Body of pancreas (tissue), 4 donors: ENCODE measurements around the gene SYCP2. TPM values are rescaled to one million over a fixed set of nuclear protein-coding genes. Genes with fewer than 3 reads are reported as not detected.
A peak's percentile ranks its signal among the peaks of the same experiment; 100 is the strongest.

Experiments
- ATAC-seq: fragments of 150-250 bp; one replicate; pipeline ENCODE4 v1.9.1; 2016
- DNase-seq, 4 donors: peaks; one replicate each; pipeline ENCODE4 v3.0.0-alpha.2; 2019
- H3K27ac ChIP-seq, 4 donors: fragments of 200-600 bp; sonication (generic); 1 replicate in 3 of 4; 2 replicates in 1 of 4; pipeline versions ENCODE4 v1.5.1 to v1.6.1; 2016 to 2019; ENCODE audit warnings: mild to moderate bottlenecking in 1 of 4, mixed read lengths in 1 of 4, moderate library complexity in 1 of 4
- H3K27me3 ChIP-seq, 2 donors: fragments of 200-600 bp; sonication (generic); one replicate each; pipeline ENCODE4 v1.6.0; 2016; ENCODE audit warnings: mild to moderate bottlenecking in 1 of 2
- H3K36me3 ChIP-seq, 2 donors: fragments of 200-600 bp; sonication (generic); replicated peaks in 1 of 2; 2 replicates each; pipeline ENCODE4 v1.5.1; 2016; ENCODE audit warnings: low read depth in 2 of 2; ENCODE audit not compliant: insufficient read depth in 1 of 2
- H3K4me1 ChIP-seq: fragments of 200-600 bp; sonication (generic); one replicate; pipeline ENCODE4 v1.6.0; 2016
- H3K4me3 ChIP-seq, 2 donors: fragments of 200-600 bp; sonication (generic); 1 replicate in 1 of 2; 2 replicates in 1 of 2; pipeline ENCODE4 v1.5.1; 2016 to 2019
- H3K9me3 ChIP-seq, 3 donors: fragments of 200-600 bp; sonication (generic); 1 replicate in 2 of 3; 2 replicates in 1 of 3; pipeline ENCODE4 v1.5.1; 2016
- POLR2A ChIP-seq, 3 donors: fragments of 450-650 bp; IDR thresholded peaks; one replicate each; pipeline ENCODE4 v1.6.1; 2016; ENCODE audit warnings: antibody characterized with exemption in 3 of 3, mild to moderate bottlenecking in 2 of 3
- WGBS, 2 donors: methylation state at CpG; one replicate each; pipeline ENCODE4 v1.1.5; 2017; 5-methylcytosine and 5-hydroxymethylcytosine counted together
- intact Hi-C: fragments of 100-400 bp; cut with DNase I; formaldehyde crosslinking; loops from one replicate; pipeline ENCODE4 v1.15.1; 2023
- total RNA-seq, 2 donors: library from RNA; depleted of rRNA; stranded (reverse); fragments of >200 nt; gene quantifications; one replicate each; pipeline ENCODE4 v1.1.0, GENCODE V29; 2016
- TF ChIP-seq, protein P1 (sequence below), 7 experiments: fragments of 450-650 bp in 4 of 7; fragments of 200-600 bp in 3 of 7; sonication (generic) in 3 of 7; IDR thresholded peaks; one replicate each; pipeline ENCODE4 v1.5.1; 2016 to 2019; ENCODE audit warnings: antibody characterized with exemption in 7 of 7

The SYCP2 gene
- total RNA-seq, 2 donors from 2014 or later, result 3.6 to 15.3 TPM

DNA sequence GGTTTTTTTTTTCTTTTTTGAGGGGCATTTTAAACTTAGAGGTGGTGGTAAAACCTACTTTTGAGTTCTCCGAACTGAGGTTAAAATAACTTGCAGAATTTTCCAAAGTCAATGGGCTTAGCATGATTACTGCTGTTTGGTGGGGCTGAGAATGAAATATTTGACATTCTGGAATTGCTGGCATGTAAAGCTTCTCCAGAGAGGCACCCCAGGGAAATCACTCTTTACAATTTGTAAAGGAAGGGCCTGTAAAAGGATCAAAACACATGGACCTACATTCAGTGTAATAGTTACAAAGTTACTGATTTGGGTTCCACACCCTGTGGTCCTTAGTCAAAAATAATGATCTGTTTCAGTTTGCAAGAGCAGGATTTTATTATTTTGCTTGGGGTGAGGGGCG, 12.3 kb upstream of the SYCP2 start:
- intact Hi-C loops, result no loop called here
- no peak for DNase-seq
- peaks cover 12% of the 10 kb centered on the region for H3K4me1 ChIP-seq
- H3K27me3 ChIP-seq, result no peaks in the 10 kb centered on the region
- H3K4me3 ChIP-seq, result no peak overlapping the region
- H3K9me3 ChIP-seq, result no peaks in the 10 kb centered on the region
- TF ChIP-seq POLR2A (IDR thresholded peaks at IDR 0.05), result no peak
- TF ChIP-seq, protein P1, sequence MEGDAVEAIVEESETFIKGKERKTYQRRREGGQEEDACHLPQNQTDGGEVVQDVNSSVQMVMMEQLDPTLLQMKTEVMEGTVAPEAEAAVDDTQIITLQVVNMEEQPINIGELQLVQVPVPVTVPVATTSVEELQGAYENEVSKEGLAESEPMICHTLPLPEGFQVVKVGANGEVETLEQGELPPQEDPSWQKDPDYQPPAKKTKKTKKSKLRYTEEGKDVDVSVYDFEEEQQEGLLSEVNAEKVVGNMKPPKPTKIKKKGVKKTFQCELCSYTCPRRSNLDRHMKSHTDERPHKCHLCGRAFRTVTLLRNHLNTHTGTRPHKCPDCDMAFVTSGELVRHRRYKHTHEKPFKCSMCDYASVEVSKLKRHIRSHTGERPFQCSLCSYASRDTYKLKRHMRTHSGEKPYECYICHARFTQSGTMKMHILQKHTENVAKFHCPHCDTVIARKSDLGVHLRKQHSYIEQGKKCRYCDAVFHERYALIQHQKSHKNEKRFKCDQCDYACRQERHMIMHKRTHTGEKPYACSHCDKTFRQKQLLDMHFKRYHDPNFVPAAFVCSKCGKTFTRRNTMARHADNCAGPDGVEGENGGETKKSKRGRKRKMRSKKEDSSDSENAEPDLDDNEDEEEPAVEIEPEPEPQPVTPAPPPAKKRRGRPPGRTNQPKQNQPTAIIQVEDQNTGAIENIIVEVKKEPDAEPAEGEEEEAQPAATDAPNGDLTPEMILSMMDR (IDR thresholded peaks at IDR 0.05), result no peak
- H3K27ac ChIP-seq, result no peak overlapping the region
- 77 to 82% methylated on average over 2 of the region's 2 CpGs for WGBS, 2 donors
- no peak for ATAC-seq
- peaks cover 2 to 5% of the 10 kb centered on the region in 2 donors for H3K36me3 ChIP-seq

GRCh38 chr20:59945175-59945574, 11.7 kb upstream of the SYCP2 start:
- 73 to 76% methylated on average over 3 of the region's 3 CpGs for WGBS, 2 donors
- H3K4me1 ChIP-seq, result peaks cover 12% of the 10 kb centered on the region
- ATAC-seq (no peak), DNase-seq (no peak)
- no peak overlapping the region for H3K4me3 ChIP-seq
- peaks cover 2 to 5% of the 10 kb centered on the region in 2 donors for H3K36me3 ChIP-seq
- intact Hi-C loops, result no loop called here
- H3K27ac ChIP-seq, result no peak overlapping the region
- H3K9me3 ChIP-seq, result no peaks in the 10 kb centered on the region
- H3K27me3 ChIP-seq, result no peaks in the 10 kb centered on the region
- TF ChIP-seq, protein P1 (IDR thresholded peaks at IDR 0.05), result no peak
- no peak for TF ChIP-seq POLR2A (IDR thresholded peaks at IDR 0.05)

GRCh38 chr20:59944726-59945125, 11.3 kb upstream of the SYCP2 start:
- intact Hi-C loops, result no loop called here
- DNase-seq, result no peak
- WGBS, 2 donors, result 91 to 95% methylated on average over 7 of the region's 7 CpGs

DNA sequence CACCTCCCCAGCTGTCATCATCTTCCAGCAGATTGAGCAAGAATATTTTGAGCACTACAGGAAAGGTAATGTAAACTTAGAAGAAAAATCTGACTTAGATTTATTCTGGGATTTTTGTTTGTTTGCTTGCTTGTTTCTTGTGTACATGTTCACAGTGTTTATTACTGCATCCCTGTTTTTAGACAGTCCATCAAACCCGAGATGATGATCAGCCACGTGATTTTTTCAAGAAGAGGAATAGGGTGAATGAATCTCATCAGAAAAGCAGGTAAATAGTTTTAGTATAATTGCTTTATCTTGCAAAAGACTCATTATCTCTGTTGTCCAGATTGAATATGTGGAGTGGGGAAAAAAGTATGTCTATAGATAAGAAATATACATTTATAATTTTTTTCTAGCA, 8.8 kb upstream of the SYCP2 start:
- TF ChIP-seq POLR2A (IDR thresholded peaks at IDR 0.05), result no peak
- TF ChIP-seq, protein P1 (IDR thresholded peaks at IDR 0.05), result no peak
- H3K4me3 ChIP-seq, result no peak overlapping the region
- H3K27ac ChIP-seq, result no peak overlapping the region
- H3K36me3 ChIP-seq, result peaks cover 2 to 5% of the 10 kb centered on the region in 2 donors
- no peaks in the 10 kb centered on the region for H3K27me3 ChIP-seq
- 82 to 84% methylated on average over 2 of the region's 2 CpGs for WGBS, 2 donors
- DNase-seq, result no peak
- H3K4me1 ChIP-seq, result peaks cover 32% of the 10 kb centered on the region
- H3K9me3 ChIP-seq, result no peaks in the 10 kb centered on the region
- ATAC-seq, result no peak
- intact Hi-C loops, result no loop called here

More at GRCh38 chr20:59944726-59945125, 11.3 kb upstream of the SYCP2 start:
- Histone ChIP-seq H3K4me3 (no peak overlapping the region), H3K27me3 (no peaks in the 10 kb centered on the region), H3K9me3 (no peaks in the 10 kb centered on the region), H3K27ac (no peak overlapping the region), H3K4me1 (peaks cover 12% of the 10 kb centered on the region), H3K36me3 (peaks cover 2 to 5% of the 10 kb centered on the region in 2 donors)
- ATAC-seq, result no peak
- TF ChIP-seq, protein P1 (IDR thresholded peaks at IDR 0.05), result no peak
- TF ChIP-seq POLR2A (IDR thresholded peaks at IDR 0.05), result no peak

DNA sequence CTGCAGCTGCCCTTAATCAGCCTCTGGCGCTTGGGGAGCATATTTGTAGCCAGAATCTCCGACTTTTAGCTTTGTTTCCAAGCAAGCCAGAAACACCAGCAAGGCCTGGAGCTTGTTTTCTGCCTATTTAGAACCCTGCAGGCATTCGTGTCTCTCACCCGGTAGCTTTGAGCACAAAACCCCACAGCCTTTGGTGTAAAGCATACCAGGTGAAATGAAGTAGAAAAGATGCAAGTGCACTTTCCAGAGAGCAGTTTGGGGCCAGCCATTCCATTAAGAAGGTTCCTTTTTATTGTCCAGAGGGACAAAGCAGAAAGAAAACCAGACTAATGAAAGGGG, 7.5 kb upstream of the SYCP2 start:
- 1 to 3% methylated on average over 3 to 4 of the region's 4 CpGs for WGBS, 2 donors
- Histone ChIP-seq H3K27ac (peak overlapping the region; percentile 78 to 93 (median 91)), H3K27me3 (no peaks in the 10 kb centered on the region), H3K4me1 (peaks cover 43% of the 10 kb centered on the region), H3K36me3 (peaks cover 2 to 5% of the 10 kb centered on the region in 2 donors), H3K4me3 (peak overlapping the region; percentile 4 to 17), H3K9me3 (no peaks in the 10 kb centered on the region)
- DNase-seq (no peak), ATAC-seq (no peak)
- TF ChIP-seq, protein P1 (IDR thresholded peaks at IDR 0.05), result no peak
- TF ChIP-seq POLR2A (IDR thresholded peaks at IDR 0.05), result no peak
- intact Hi-C loops, result no loop called here
